Ovary (tissue), 9 donors: ENCODE measurements around the gene LDLRAD4. TPM values are rescaled to one million over a fixed set of nuclear protein-coding genes. Genes with fewer than 3 reads are reported as not detected.

ENCODE experiments used
- DNase-seq, 5 donors: peaks; one replicate each; pipeline ENCODE4 v3.0.0-alpha.2; 2019 to 2020
- H3K27ac ChIP-seq, 2 donors: fragments of 200-600 bp; one replicate each; pipeline versions ENCODE4 v1.5.1 to v1.8.0; 2019 to 2022
- H3K27me3 ChIP-seq: fragments of 200-600 bp; one replicate; pipeline ENCODE4 v1.8.0; 2022
- H3K36me3 ChIP-seq: fragments of 200-600 bp; sonication (generic); one replicate; pipeline ENCODE4 v1.5.1; 2019
- H3K4me1 ChIP-seq: one replicate; pipeline ENCODE4 v1.8.1; 2013; ENCODE audit warnings: mild to moderate bottlenecking, moderate library complexity; ENCODE audit not compliant: insufficient read depth
- H3K4me3 ChIP-seq: fragments of 200-600 bp; sonication (generic); one replicate; pipeline ENCODE4 v1.5.1; 2017
- H3K9me3 ChIP-seq, 2 donors: fragments of 200-600 bp in 1 of 2; sonication (generic) in 1 of 2; one replicate each; pipeline versions ENCODE4 v1.5.1 to v1.8.1; 2013 to 2019; ENCODE audit warnings: mild to moderate bottlenecking in 1 of 2, moderate library complexity in 1 of 2
- EP300 ChIP-seq: sonication (generic); formaldehyde crosslinking; IDR thresholded peaks from one replicate; pipeline ENCODE4 v1.6.1; 2017; ENCODE audit warnings: antibody characterized with exemption
- POLR2A ChIP-seq: fragments of 450-650 bp; IDR thresholded peaks from one replicate; pipeline ENCODE4 v1.6.1; 2017; ENCODE audit warnings: antibody characterized with exemption, mild to moderate bottlenecking, moderate library complexity
- WGBS, 3 donors: extraction: QIAGEN DNeasy Blood & Tissue Kit in 1 of 3; methylation state at CpG; one replicate each; pipeline versions ENCODE4 v1.1.5 to v1.1.7; 2013 to 2017; 5-methylcytosine and 5-hydroxymethylcytosine counted together
- intact Hi-C, 4 donors: fragments of 100-400 bp; cut with DNase I; formaldehyde crosslinking; loops; one replicate each; pipeline versions ENCODE4 v1.11.0 to v1.15.1; 2022 to 2023
- polyA plus RNA-seq, 2 donors: library from polyadenylated mRNA; stranded (reverse); fragments of 200-250 nt in 1 of 2; fragments of 350-450 nt in 1 of 2; fragmentation: Illumina TruSeq in 1 of 2; extraction: RNeasy Lipid Tissue Mini Kit (QIAGEN cat#74804) in 1 of 2; gene quantifications; one replicate each; pipeline ENCODE4 v1.2.3, GENCODE V29; 2013 to 2014
- total RNA-seq, 7 donors: library from RNA; depleted of rRNA in 2 of 7; stranded (reverse); fragments of >200 nt in 2 of 7; fragmentation: NEBNext Ultra II Directional in 3 of 7; extraction: Animal tissue kit (Norgen Biotek cat#: 25700) in 3 of 7; gene quantifications; one replicate each; pipeline versions ENCODE4 v1.1.0 to v1.2.4, GENCODE V29; 2016 to 2023
- TF ChIP-seq, protein P1 (sequence below), 3 donors: fragments of 450-650 bp in 2 of 3; fragments of 200-600 bp in 1 of 3; IDR thresholded peaks; one replicate each; pipeline versions ENCODE4 v1.5.1 to v1.8.0; 2016 to 2022; ENCODE audit warnings: antibody characterized with exemption in 3 of 3, mild to moderate bottlenecking in 1 of 3
- donor health status: DM: no; HTN: no; CAD: no; lungs with moderate emphysema.
- donor health status: DM: no; HTN: no; CAD: no.
- donor health status: Bipolar disorder and iron deficiency.
- donor health status: DM: yes; HTN: yes; CAD: no.
- donor health status: DM: no; HTN: no; CAD: no.
- donor health status: DM: yes; HTN: yes; CAD: no.

Gene LDLRAD4
- total and polyA plus RNA-seq, 9 donors, result 2.3 to 31.6 (median 8.3) TPM

GRCh38 chr18:13312515-13312914 is 94.0 kb downstream of the LDLRAD4 start:
- Histone ChIP-seq H3K4me3 (no peak overlapping the region), H3K4me1 (no peaks in the 10 kb centered on the region), H3K36me3 (no peaks in the 10 kb centered on the region), H3K27me3 (no peaks in the 10 kb centered on the region), H3K27ac (no peak overlapping the region), H3K9me3 (peaks cover 0 to 2% of the 10 kb centered on the region in 2 donors)
- WGBS, 3 donors, result 91 to 98% (median 98%) methylated on average over 4 of the region's 4 CpGs
- no peak for TF ChIP-seq EP300
- TF ChIP-seq, protein P1, sequence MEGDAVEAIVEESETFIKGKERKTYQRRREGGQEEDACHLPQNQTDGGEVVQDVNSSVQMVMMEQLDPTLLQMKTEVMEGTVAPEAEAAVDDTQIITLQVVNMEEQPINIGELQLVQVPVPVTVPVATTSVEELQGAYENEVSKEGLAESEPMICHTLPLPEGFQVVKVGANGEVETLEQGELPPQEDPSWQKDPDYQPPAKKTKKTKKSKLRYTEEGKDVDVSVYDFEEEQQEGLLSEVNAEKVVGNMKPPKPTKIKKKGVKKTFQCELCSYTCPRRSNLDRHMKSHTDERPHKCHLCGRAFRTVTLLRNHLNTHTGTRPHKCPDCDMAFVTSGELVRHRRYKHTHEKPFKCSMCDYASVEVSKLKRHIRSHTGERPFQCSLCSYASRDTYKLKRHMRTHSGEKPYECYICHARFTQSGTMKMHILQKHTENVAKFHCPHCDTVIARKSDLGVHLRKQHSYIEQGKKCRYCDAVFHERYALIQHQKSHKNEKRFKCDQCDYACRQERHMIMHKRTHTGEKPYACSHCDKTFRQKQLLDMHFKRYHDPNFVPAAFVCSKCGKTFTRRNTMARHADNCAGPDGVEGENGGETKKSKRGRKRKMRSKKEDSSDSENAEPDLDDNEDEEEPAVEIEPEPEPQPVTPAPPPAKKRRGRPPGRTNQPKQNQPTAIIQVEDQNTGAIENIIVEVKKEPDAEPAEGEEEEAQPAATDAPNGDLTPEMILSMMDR (IDR thresholded peaks at IDR 0.05), result no peak
- TF ChIP-seq POLR2A, result no peak
- DNase-seq, result no peak
- intact Hi-C loops, result no loop called here

DNA sequence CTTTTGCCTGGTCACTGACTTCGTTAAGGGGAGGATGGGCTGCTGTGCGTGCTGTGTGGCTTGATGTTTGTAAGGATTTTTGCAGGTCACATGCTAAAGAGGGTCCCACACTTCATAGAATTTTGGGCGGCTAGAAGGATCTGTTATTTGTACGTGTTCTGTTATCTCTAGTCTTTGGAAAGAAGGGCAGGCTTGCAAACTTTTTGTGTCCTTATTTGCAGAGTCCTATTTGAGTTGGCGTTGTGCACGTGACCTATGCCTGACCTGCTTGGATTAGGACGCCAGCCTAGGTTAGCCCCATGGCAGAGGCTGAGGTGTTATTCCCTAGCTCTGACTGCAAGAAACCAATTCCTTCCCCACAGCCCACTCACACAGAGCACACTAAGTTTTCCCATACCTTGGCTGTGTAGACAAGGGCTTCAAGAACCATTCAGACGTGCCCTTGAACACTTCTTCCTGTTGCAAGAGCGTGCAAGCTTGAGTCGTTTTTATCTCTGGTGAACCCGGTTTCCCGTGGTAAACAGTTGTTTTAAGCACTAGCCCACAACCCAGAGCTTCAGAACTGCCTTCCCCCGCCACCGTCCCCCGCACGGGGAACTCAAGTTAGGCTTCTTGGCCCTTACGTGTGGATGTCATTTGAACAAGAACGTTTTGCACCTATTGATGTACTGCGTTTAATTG is 94.6 kb downstream of the LDLRAD4 start:
- peaks cover 0 to 2% of the 10 kb centered on the region in 2 donors for H3K9me3 ChIP-seq
- TF ChIP-seq EP300 (no peak), POLR2A (no peak)
- TF ChIP-seq, protein P1 (IDR thresholded peaks at IDR 0.05), result no peak
- intact Hi-C loops, result no loop called here
- DNase-seq, result no peak
- H3K27me3 ChIP-seq, result no peaks in the 10 kb centered on the region
- no peak overlapping the region for H3K4me3 ChIP-seq
- H3K36me3 ChIP-seq, result no peaks in the 10 kb centered on the region
- 80 to 86% (median 80%) methylated on average over 19 of the region's 19 CpGs for WGBS, 3 donors
- no peaks in the 10 kb centered on the region for H3K4me1 ChIP-seq
- H3K27ac ChIP-seq, result no peak overlapping the region

- peaks cover 0 to 2% of the 10 kb centered on the region in 2 donors for H3K9me3 ChIP-seq
- no peaks in the 10 kb centered on the region for H3K27me3 ChIP-seq
- H3K4me1 ChIP-seq, result no peaks in the 10 kb centered on the region
- 45 to 68% (median 49%) methylated on average over 2 of the region's 2 CpGs for WGBS, 3 donors
- intact Hi-C loops, result no loop called here
- H3K4me3 ChIP-seq, result no peak overlapping the region
- H3K36me3 ChIP-seq, result no peaks in the 10 kb centered on the region
- H3K27ac ChIP-seq, result no peak overlapping the region
- TF ChIP-seq, protein P1 (IDR thresholded peaks at IDR 0.05), result no peak
- TF ChIP-seq EP300, result no peak
- DNase-seq, result no peak
Observed at GRCh38 chr18:13315000-13315399, 96.4 kb downstream of the LDLRAD4 start.

DNA sequence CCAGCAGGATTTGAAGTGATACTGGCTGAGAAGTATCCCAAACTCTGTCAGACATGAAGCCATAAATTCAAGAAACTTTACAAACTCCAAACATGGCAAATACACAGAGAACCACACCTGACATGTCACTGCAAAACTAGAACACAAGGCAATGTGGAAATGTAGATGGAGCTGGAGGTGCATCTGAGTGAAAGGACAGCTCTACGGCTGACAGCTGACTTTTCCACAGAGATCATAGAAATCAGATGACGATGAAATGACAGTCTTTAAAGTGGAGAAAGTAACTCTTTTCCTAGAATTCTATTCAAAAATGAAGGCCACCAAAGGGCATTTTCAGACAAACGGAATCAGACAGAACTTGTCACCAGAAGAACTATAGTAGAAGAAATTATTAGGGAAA is 97.5 kb downstream of the LDLRAD4 start:
- peaks cover 0 to 2% of the 10 kb centered on the region in 2 donors for H3K9me3 ChIP-seq
- H3K27me3 ChIP-seq, result no peaks in the 10 kb centered on the region
- no peaks in the 10 kb centered on the region for H3K4me1 ChIP-seq
- TF ChIP-seq, protein P1 (IDR thresholded peaks at IDR 0.05), result no peak
- TF ChIP-seq EP300, result no peak
- H3K27ac ChIP-seq, result no peak overlapping the region
- H3K36me3 ChIP-seq, result no peaks in the 10 kb centered on the region
- no peak overlapping the region for H3K4me3 ChIP-seq
- DNase-seq, result no peak
- intact Hi-C loops, result no loop called here
- WGBS, 3 donors, result 84 to 98% (median 97%) methylated on average over 3 of the region's 3 CpGs
